ENCODE results near the gene EIPR1. TPM values are rescaled to one million over a fixed set of nuclear protein-coding genes. Genes with fewer than 3 reads are reported as not detected.

The EIPR1 gene
- total and polyA plus RNA-seq, 2 experiments from 2014 or later = 17.4 to 46.3 TPM

GRCh38 chr2:3319134-3319533, 58.5 kb downstream of the EIPR1 start:
- no peaks in the 10 kb centered on the region for H3K36me3 ChIP-seq (ENCODE audit: insufficient read depth)
- H3K4me1 ChIP-seq (ENCODE audit: insufficient read depth) = peaks cover 13% of the 10 kb centered on the region
- H3F3A ChIP-seq (replicated peaks; ENCODE audit: low read depth) = no peaks in the 10 kb centered on the region
- no peaks in the 10 kb centered on the region for H3K9me2 ChIP-seq (ENCODE audit: insufficient read depth)
- no peak for ATAC-seq
- no peaks in the 10 kb centered on the region; the same call in none of the 2 replicates for H4K20me1 ChIP-seq (replicated peaks; ENCODE audit: insufficient read depth)
- Mint-ChIP-seq H3K27me3 (ENCODE audit: insufficient read depth, low read depth, poor library complexity) (peaks cover 4% of the 10 kb centered on the region), H3K36me3 (ENCODE audit: low read depth) (peaks cover 32% of the 10 kb centered on the region), H3K9me3 (peaks cover 3% of the 10 kb centered on the region; the same call in 1 of the 3 replicates), H3K4me1 (peaks cover 28% of the 10 kb centered on the region), H3K27ac (no peak overlapping the region), H3K4me3 (no peak overlapping the region)
- H3K4me3 ChIP-seq = no peak overlapping the region
- no peak overlapping the region for H2AFZ ChIP-seq
- H3K27me3 ChIP-seq (ENCODE audit: insufficient read depth) = no peaks in the 10 kb centered on the region
- TF ChIP-seq EZH2phosphoT487 (IDR thresholded peaks at IDR 0.05; ENCODE audit: unreplicated experiment) (no peak), ZNF114 (CRISPR knock-in tag; IDR thresholded peaks at IDR 0.05) (no peak), NANOG (IDR thresholded peaks at IDR 0.05; ENCODE audit: borderline replicate concordance) (no peak), JUNB (IDR thresholded peaks at IDR 0.05; ENCODE audit: unreplicated experiment) (no peak), EZH2 (IDR thresholded peaks at IDR 0.05; ENCODE audit: low read depth, unreplicated experiment) (no peak), ZNF462 (CRISPR knock-in tag; IDR thresholded peaks at IDR 0.05) (no peak), POLR2AphosphoS5 (IDR thresholded peaks at IDR 0.05; ENCODE audit: low read depth) (no peak), STAT1 (IDR thresholded peaks at IDR 0.05; ENCODE audit: unreplicated experiment) (no peak), CREB1 (CRISPR knock-in tag; IDR thresholded peaks at IDR 0.05; ENCODE audit: low read depth) (no peak), ZNF331 (CRISPR knock-in tag; IDR thresholded peaks at IDR 0.05; ENCODE audit: low read depth) (no peak)
- TF ChIP-seq, protein P1, sequence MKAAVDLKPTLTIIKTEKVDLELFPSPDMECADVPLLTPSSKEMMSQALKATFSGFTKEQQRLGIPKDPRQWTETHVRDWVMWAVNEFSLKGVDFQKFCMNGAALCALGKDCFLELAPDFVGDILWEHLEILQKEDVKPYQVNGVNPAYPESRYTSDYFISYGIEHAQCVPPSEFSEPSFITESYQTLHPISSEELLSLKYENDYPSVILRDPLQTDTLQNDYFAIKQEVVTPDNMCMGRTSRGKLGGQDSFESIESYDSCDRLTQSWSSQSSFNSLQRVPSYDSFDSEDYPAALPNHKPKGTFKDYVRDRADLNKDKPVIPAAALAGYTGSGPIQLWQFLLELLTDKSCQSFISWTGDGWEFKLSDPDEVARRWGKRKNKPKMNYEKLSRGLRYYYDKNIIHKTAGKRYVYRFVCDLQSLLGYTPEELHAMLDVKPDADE (IDR thresholded peaks at IDR 0.05) = no peak
- TF ChIP-seq, protein P2, sequence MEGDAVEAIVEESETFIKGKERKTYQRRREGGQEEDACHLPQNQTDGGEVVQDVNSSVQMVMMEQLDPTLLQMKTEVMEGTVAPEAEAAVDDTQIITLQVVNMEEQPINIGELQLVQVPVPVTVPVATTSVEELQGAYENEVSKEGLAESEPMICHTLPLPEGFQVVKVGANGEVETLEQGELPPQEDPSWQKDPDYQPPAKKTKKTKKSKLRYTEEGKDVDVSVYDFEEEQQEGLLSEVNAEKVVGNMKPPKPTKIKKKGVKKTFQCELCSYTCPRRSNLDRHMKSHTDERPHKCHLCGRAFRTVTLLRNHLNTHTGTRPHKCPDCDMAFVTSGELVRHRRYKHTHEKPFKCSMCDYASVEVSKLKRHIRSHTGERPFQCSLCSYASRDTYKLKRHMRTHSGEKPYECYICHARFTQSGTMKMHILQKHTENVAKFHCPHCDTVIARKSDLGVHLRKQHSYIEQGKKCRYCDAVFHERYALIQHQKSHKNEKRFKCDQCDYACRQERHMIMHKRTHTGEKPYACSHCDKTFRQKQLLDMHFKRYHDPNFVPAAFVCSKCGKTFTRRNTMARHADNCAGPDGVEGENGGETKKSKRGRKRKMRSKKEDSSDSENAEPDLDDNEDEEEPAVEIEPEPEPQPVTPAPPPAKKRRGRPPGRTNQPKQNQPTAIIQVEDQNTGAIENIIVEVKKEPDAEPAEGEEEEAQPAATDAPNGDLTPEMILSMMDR (conservative IDR thresholded peaks at IDR 0.05; ENCODE audit: low read depth in 2 of 2) = no peak
- TF ChIP-seq, protein P3, sequence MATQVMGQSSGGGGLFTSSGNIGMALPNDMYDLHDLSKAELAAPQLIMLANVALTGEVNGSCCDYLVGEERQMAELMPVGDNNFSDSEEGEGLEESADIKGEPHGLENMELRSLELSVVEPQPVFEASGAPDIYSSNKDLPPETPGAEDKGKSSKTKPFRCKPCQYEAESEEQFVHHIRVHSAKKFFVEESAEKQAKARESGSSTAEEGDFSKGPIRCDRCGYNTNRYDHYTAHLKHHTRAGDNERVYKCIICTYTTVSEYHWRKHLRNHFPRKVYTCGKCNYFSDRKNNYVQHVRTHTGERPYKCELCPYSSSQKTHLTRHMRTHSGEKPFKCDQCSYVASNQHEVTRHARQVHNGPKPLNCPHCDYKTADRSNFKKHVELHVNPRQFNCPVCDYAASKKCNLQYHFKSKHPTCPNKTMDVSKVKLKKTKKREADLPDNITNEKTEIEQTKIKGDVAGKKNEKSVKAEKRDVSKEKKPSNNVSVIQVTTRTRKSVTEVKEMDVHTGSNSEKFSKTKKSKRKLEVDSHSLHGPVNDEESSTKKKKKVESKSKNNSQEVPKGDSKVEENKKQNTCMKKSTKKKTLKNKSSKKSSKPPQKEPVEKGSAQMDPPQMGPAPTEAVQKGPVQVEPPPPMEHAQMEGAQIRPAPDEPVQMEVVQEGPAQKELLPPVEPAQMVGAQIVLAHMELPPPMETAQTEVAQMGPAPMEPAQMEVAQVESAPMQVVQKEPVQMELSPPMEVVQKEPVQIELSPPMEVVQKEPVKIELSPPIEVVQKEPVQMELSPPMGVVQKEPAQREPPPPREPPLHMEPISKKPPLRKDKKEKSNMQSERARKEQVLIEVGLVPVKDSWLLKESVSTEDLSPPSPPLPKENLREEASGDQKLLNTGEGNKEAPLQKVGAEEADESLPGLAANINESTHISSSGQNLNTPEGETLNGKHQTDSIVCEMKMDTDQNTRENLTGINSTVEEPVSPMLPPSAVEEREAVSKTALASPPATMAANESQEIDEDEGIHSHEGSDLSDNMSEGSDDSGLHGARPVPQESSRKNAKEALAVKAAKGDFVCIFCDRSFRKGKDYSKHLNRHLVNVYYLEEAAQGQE (IDR thresholded peaks at IDR 0.05; ENCODE audit: unreplicated experiment) = no peak
- no peak overlapping the region for H3K27ac ChIP-seq (ENCODE audit: low read depth)
- no peak overlapping the region for H3K4me2 ChIP-seq
- DNase-seq (ENCODE audit: low spot score) = no peak
- peaks cover 17% of the 10 kb centered on the region for H3K79me2 ChIP-seq (replicated peaks; ENCODE audit: insufficient read depth)
